Peyer's patch (tissue), 4 donors: Measurements from ENCODE around the gene TADA2A.

Experiments
- POLR2A ChIP-seq, 2 donors: fragments of 450-650 bp; IDR thresholded peaks; one replicate each; pipeline ENCODE4 v1.5.1; 2017; ENCODE audit warnings: antibody characterized with exemption in 2 of 2, mild to moderate bottlenecking in 2 of 2, moderate library complexity in 2 of 2
- TF ChIP-seq, protein P1 (sequence below), 6 experiments: fragments of 450-650 bp in 4 of 6; fragments of 200-600 bp in 2 of 6; sonication (generic) in 1 of 6; IDR thresholded peaks; one replicate each; pipeline ENCODE4 v1.5.1; 2017 to 2019; ENCODE audit warnings: antibody characterized with exemption in 6 of 6, mild to moderate bottlenecking in 3 of 6, moderate library complexity in 1 of 6

DNA sequence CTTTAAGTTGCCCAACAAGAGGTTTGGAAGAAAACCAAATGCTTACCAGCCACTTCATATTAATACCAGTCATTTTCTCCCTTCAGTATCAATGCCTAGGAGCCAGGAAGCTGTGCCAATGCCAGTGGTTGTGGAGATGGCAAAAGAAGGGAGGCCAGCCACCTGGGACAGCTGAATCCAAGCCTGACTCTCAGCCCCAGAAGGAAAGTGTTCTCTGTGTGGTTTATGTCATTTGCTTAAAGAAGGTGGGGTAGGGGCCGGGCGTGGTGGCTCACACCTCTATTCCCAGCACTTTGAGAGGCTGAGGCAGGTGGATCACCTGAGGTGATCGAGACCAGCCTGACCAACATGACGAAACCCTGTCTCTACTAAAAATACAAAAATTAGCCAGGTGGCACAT lies 17.5 kb upstream of the TADA2A start:
- TF ChIP-seq, protein P1, sequence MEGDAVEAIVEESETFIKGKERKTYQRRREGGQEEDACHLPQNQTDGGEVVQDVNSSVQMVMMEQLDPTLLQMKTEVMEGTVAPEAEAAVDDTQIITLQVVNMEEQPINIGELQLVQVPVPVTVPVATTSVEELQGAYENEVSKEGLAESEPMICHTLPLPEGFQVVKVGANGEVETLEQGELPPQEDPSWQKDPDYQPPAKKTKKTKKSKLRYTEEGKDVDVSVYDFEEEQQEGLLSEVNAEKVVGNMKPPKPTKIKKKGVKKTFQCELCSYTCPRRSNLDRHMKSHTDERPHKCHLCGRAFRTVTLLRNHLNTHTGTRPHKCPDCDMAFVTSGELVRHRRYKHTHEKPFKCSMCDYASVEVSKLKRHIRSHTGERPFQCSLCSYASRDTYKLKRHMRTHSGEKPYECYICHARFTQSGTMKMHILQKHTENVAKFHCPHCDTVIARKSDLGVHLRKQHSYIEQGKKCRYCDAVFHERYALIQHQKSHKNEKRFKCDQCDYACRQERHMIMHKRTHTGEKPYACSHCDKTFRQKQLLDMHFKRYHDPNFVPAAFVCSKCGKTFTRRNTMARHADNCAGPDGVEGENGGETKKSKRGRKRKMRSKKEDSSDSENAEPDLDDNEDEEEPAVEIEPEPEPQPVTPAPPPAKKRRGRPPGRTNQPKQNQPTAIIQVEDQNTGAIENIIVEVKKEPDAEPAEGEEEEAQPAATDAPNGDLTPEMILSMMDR (IDR thresholded peaks at IDR 0.05), result no peak
- TF ChIP-seq POLR2A (IDR thresholded peaks at IDR 0.05), result no peak
